ENCODE measurements around the gene MFN2. TPM values are rescaled to one million over a fixed set of nuclear protein-coding genes. Genes with fewer than 3 reads are reported as not detected.

Gene MFN2
- total and polyA plus RNA-seq, 2 of the 8 experiments (the other 6 are each of a cell fraction or from before 2014, with no cell fraction given): 34.0 to 62.5 TPM

DNA sequence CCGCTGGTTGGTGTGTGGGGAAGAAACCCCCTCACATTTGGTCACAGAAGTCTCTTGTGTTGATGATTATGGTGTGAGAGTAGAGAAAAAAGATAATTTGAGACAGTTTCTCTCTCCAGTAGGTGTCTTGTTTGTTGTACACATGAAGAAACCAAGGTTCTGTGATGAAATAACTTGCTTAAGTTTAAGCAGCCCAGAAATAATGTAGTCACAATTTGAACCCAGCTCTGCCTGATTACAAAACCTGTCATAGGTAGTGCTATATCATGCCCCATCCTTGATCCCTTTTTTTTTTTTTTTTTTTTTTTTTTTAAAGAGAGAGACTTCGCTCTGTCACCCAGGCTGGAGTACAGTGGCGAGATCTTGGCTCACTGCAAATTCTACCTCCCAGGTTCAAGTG is 4.9 kb downstream of the MFN2 start:
- Histone ChIP-seq H3K4me3 (ENCODE audit: extremely low read depth in 1 of 4, insufficient read depth in 2 of 4, low read depth in 3 of 4, low read length in 4 of 4) (no peak overlapping the region), H3K18ac (ENCODE audit: extremely low read depth, low read length) (no peak overlapping the region), H3K14ac (ENCODE audit: insufficient read length) (no peak overlapping the region), H2BK12ac (ENCODE audit: low read depth, low read length) (no peak overlapping the region), H3K56ac (replicated peaks; ENCODE audit: insufficient read length, low read depth, low read length) (no peak overlapping the region), H3K4ac (replicated peaks; ENCODE audit: insufficient read length, low read depth, low read length) (no peak overlapping the region), H3K23me2 (ENCODE audit: low read depth, low read length) (peaks cover 7% of the 10 kb centered on the region), H3K9ac (replicated peaks in 1 of 4; ENCODE audit: extremely low read depth in 1 of 4, low read depth in 3 of 4, low read length in 3 of 4) (no peak overlapping the region), H2BK120ac (replicated peaks; ENCODE audit: low read depth, low read length) (no peak overlapping the region), H3K79me1 (ENCODE audit: low read depth, low read length) (peaks cover 10% of the 10 kb centered on the region), H2BK20ac (ENCODE audit: low read length) (no peak overlapping the region), H3K27me3 (replicated peaks in 1 of 4; ENCODE audit: control insufficient read depth in 3 of 4, extremely low read depth in 1 of 4, insufficient read depth in 3 of 4, low read length in 3 of 4) (no peaks in the 10 kb centered on the region), H3K36me3 (ENCODE audit: control insufficient read depth in 2 of 4, insufficient read depth in 4 of 4, low read length in 3 of 4) (peaks cover 16 to 37% (median 26%) of the 10 kb centered on the region in 4 experiments; a peak in 7 of 8 replicates), H3K79me2 (ENCODE audit: control insufficient read depth in 1 of 2, insufficient read depth in 2 of 2, low read length in 2 of 2) (peaks cover 6 to 62% of the 10 kb centered on the region in 2 experiments; a peak in 3 of 4 replicates), H3K4me1 (replicated peaks in 1 of 4; ENCODE audit: control insufficient read depth in 3 of 4, insufficient read depth in 4 of 4, low read length in 3 of 4) (peaks cover 0 to 2% (median 0%) of the 10 kb centered on the region in 4 experiments; a peak in 1 of 7 replicates), H3K23ac (ENCODE audit: insufficient read length) (no peak overlapping the region), H2AK5ac (ENCODE audit: low read depth, low read length) (no peak overlapping the region), H4K20me1 (replicated peaks in 1 of 2; ENCODE audit: control insufficient read depth in 1 of 2, insufficient read depth in 2 of 2, low read length in 2 of 2) (peaks cover 2 to 17% of the 10 kb centered on the region in 2 experiments), H3K9me3 (ENCODE audit: insufficient read depth in 2 of 2, low read depth in 1 of 2, low read length in 1 of 2) (no peaks in the 10 kb centered on the region), H2AFZ (ENCODE audit: low read length) (no peak overlapping the region), H4K5ac (ENCODE audit: insufficient read length, low read depth, low read length) (no peak overlapping the region), H3K4me2 (ENCODE audit: insufficient read depth in 1 of 2, low read depth in 2 of 2, low read length in 2 of 2) (no peak overlapping the region), H3K27ac (ENCODE audit: low read depth, low read length) (no peak overlapping the region), H4K91ac (replicated peaks; ENCODE audit: insufficient read length, low read length) (no peak overlapping the region), H2BK5ac (ENCODE audit: low read depth, low read length) (no peak overlapping the region), H4K8ac (ENCODE audit: extremely low read depth, insufficient read depth, low read length) (no peak overlapping the region), H2BK15ac (ENCODE audit: low read length) (no peak overlapping the region)
- POLR2A ChIA-PET (ENCODE audit: partially characterized antibody): interaction anchor here (1.2 to 9.9 kb wide), 2 partner anchors 11 to 74 kb away, joined by 3 to 144 read pairs; no protein-coding TSS in a partner anchor
- DNase-seq (ENCODE audit: low read depth in 1 of 2, low spot score in 2 of 2): no peak
- TF ChIP-seq TEAD4 (IDR thresholded peaks at IDR 0.05; ENCODE audit: low read depth, low read length) (no peak), RXRA (IDR thresholded peaks at IDR 0.05; ENCODE audit: insufficient read depth, low read depth, low read length) (no peak), KDM1A (IDR thresholded peaks at IDR 0.05; ENCODE audit: borderline replicate concordance, low read length) (no peak), KDM4A (IDR thresholded peaks at IDR 0.05; ENCODE audit: low read depth, low read length, severe bottlenecking) (no peak), BRCA1 (IDR thresholded peaks at IDR 0.05; ENCODE audit: low read depth, low read length) (no peak), SAP30 (IDR thresholded peaks at IDR 0.05; ENCODE audit: insufficient read depth, insufficient replicate concordance, low read length) (no peak), TAF7 (optimal IDR thresholded peaks at IDR 0.05; ENCODE audit: borderline replicate concordance, low read depth, low read length) (no peak), GTF2F1 (IDR thresholded peaks at IDR 0.05; ENCODE audit: borderline replicate concordance, low read depth, low read length) (no peak), POLR2AphosphoS5 (IDR thresholded peaks at IDR 0.05; ENCODE audit: low read depth, low read length) (no peak)
- WGBS, 2 experiments (ENCODE audit: extremely low coverage in 1 of 2, insufficient coverage in 1 of 2, insufficient read length in 1 of 2, insufficient replicate concordance in 2 of 2, low coverage in 1 of 2, low lambda C conversion rate in 2 of 2, missing lambda C conversion rate in 1 of 2): 88% methylated on average over 2 of the region's 3 CpGs; no CpG with 5 or more reads in 1 of the 2 experiments
- no peak for FAIRE-seq
- CTCF ChIA-PET (ENCODE audit: partially characterized antibody): interaction anchor here (0.6 to 1.3 kb wide), 4 partner anchors 12 to 129 kb away, joined by 3 to 8 read pairs (median 4); no protein-coding TSS in a partner anchor

Data from H1 (cell line).